Duodenal mucosa (tissue), 2 donors: Measurements from ENCODE around the gene DYNLT2.
A peak's percentile ranks its signal among the peaks of the same experiment; 100 is the strongest.

Experiments used
- H3K27ac ChIP-seq: one replicate; pipeline ENCODE4 v1.7.0; 2013; ENCODE audit warnings: low read depth, low read length
- H3K27me3 ChIP-seq, 2 donors: one replicate each; pipeline ENCODE4 v1.7.0; 2013; ENCODE audit warnings: low read length in 2 of 2, control low read depth in 1 of 2; ENCODE audit not compliant: insufficient read depth in 2 of 2, control insufficient read depth in 1 of 2
- H3K36me3 ChIP-seq, 2 donors: one replicate each; pipeline ENCODE4 v1.7.0; 2013; ENCODE audit warnings: low read length in 2 of 2, control low read depth in 1 of 2; ENCODE audit not compliant: insufficient read depth in 2 of 2, control insufficient read depth in 1 of 2
- H3K4me1 ChIP-seq, 2 donors: one replicate each; pipeline ENCODE4 v1.7.0; 2013; ENCODE audit warnings: low read length in 2 of 2, control low read depth in 1 of 2; ENCODE audit not compliant: insufficient read depth in 2 of 2, control insufficient read depth in 1 of 2
- H3K4me3 ChIP-seq, 2 donors: one replicate each; pipeline ENCODE4 v1.7.0; 2013; ENCODE audit warnings: low read length in 2 of 2, low read depth in 1 of 2
- H3K9ac ChIP-seq, 2 donors: one replicate each; pipeline ENCODE4 v1.7.0; 2013; ENCODE audit warnings: low read length in 2 of 2, low read depth in 1 of 2
- H3K9me3 ChIP-seq, 2 donors: one replicate each; pipeline ENCODE4 v1.7.0; 2013; ENCODE audit warnings: low read length in 2 of 2, control low read depth in 1 of 2; ENCODE audit not compliant: control insufficient read depth in 1 of 2

Gene DYNLT2

DNA sequence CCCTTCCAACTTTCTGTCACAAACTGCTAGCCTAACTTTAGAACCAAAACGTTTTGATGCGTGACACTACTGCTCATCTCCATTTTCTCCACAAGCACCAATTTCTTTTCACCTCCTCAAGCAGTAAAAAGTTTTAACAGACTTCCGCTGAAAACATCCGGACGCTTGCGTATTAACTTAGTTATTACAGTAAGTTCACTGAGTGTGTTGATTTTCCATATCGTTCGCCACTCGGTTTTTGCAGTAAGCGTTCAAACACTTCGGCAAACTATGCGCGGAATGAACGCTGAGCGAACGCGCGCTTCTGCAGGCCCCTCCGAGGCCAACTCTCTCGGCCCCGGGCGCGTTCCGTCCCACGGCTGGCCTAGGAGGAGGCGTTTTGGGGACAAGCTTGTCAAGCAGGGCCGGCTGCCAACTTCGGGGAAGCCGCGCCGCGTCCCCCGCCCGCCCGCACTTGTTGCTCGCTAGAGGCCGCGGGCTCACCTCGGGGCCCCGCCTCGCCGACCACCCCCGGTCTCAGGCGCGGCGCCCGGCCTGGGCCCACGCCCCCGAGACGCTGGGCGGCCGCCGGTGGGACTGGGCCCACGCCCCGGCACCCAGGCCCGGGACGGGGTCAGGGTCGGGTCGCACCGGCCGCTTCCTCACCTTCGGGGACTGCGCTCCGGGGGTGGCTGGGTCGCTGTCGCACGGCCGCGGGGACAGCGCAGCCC is 28.0 kb downstream of the DYNLT2 start:
- Histone ChIP-seq H3K4me1 (peaks cover 19 to 21% of the 10 kb centered on the region in 2 donors), H3K27ac (peak overlapping the region; percentile 82), H3K4me3 (peak overlapping the region; percentile 72 to 93), H3K27me3 (no peaks in the 10 kb centered on the region), H3K9ac (peak overlapping the region; percentile 77 to 85), H3K36me3 (no peaks in the 10 kb centered on the region), H3K9me3 (no peaks in the 10 kb centered on the region)

- Histone ChIP-seq H3K36me3 (no peaks in the 10 kb centered on the region), H3K27ac (peak overlapping the region; percentile 7), H3K27me3 (no peaks in the 10 kb centered on the region), H3K9me3 (no peaks in the 10 kb centered on the region), H3K4me3 (peak overlapping the region; percentile 72 to 93), H3K9ac (peak overlapping the region; percentile 77 to 85), H3K4me1 (peaks cover 19 to 21% of the 10 kb centered on the region in 2 donors)
These were observed 28.8 kb downstream of the DYNLT2 start for GRCh38 chr6:169722362-169723199.

DNA sequence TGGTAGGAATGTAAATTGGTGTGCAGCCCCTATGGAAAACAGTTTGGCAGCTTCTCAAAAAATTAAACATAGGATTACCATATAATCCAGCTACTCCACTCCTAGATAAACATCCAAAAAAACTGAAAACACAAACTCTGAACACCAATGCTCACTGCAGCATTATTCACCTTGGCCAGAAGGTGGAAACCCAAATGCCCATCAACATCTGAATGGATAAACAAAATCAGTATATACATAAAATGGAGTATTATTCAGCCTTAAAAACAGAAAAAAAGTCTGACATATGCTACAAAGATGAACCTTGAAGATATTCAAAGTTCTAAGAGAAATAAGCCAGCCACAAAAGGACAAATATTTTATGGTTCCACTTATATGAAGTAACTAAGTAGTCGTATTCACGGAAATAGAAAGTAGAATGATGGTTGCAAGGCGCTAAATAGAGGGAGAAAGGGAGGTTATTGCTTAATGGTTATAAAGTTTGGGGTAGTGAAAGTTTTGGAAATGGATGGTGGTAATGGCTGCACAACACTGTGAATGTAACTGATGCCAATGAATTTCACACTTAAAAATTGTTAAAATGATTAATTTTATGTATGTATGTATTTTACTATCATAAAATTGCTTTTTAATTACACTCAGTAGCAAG is 31.0 kb downstream of the DYNLT2 start:
- Histone ChIP-seq H3K36me3 (peaks cover 0 to 13% of the 10 kb centered on the region in 2 donors), H3K9ac (no peak overlapping the region), H3K27ac (no peak overlapping the region), H3K9me3 (no peaks in the 10 kb centered on the region), H3K4me1 (peaks cover 14 to 20% of the 10 kb centered on the region in 2 donors), H3K4me3 (no peak overlapping the region), H3K27me3 (no peaks in the 10 kb centered on the region)

DNA sequence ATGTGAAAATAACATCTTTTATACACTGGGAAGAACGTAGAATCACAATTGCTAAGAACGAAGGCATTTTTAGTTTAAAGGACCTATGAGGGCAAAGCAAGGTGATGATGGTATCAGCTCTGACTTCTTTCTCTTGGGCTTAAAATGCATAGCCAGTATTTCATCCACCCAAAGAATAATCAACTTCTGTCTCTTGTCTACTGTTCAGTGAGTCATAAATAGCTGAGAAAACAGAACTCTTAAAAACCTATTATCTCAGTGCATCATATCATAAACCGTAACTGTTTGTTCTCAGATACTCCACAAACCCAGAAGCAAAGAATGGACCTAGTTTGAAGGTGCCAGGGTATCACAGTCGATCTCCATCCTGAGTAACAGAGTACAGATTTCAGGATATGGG is 32.3 kb downstream of the DYNLT2 start:
- no peak overlapping the region for H3K9ac ChIP-seq
- H3K9me3 ChIP-seq, result no peaks in the 10 kb centered on the region
- H3K27ac ChIP-seq, result no peak overlapping the region
- peaks cover 0 to 25% of the 10 kb centered on the region in 2 donors for H3K36me3 ChIP-seq
- no peaks in the 10 kb centered on the region for H3K27me3 ChIP-seq
- H3K4me1 ChIP-seq, result peaks cover 10 to 15% of the 10 kb centered on the region in 2 donors
- no peak overlapping the region for H3K4me3 ChIP-seq

DNA sequence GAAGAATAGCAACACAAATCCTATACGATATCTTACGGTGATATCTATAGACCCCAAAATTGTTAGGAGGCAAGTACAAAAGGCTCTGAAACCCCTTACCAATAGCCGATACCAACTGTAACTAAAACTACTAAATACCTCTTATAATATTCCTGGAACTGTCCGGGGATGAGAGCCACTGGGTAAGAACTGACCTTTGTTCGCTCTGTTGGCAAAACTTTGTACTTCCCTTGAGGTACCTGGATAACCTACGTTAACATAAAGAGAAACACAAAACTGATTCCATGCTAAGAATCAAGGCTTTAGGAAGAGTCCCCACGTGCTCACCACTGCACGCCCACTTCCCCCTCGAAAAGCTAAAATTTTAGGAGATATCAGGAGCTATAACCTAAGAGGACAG is 36.8 kb downstream of the DYNLT2 start:
- no peak overlapping the region for H3K27ac ChIP-seq
- no peaks in the 10 kb centered on the region for H3K4me1 ChIP-seq
- no peaks in the 10 kb centered on the region for H3K9me3 ChIP-seq
- no peaks in the 10 kb centered on the region for H3K27me3 ChIP-seq
- H3K9ac ChIP-seq, result no peak overlapping the region
- peaks cover 4 to 49% of the 10 kb centered on the region in 2 donors for H3K36me3 ChIP-seq
- no peak overlapping the region for H3K4me3 ChIP-seq

- no peak overlapping the region for H3K9ac ChIP-seq
- peaks cover 5 to 53% of the 10 kb centered on the region in 2 donors for H3K36me3 ChIP-seq
- H3K27me3 ChIP-seq, result no peaks in the 10 kb centered on the region
- no peaks in the 10 kb centered on the region for H3K4me1 ChIP-seq
- no peak overlapping the region for H3K27ac ChIP-seq
- H3K9me3 ChIP-seq, result no peaks in the 10 kb centered on the region
- no peak overlapping the region for H3K4me3 ChIP-seq
These were observed 37.2 kb downstream of the DYNLT2 start for GRCh38 chr6:169714178-169714577.

DNA sequence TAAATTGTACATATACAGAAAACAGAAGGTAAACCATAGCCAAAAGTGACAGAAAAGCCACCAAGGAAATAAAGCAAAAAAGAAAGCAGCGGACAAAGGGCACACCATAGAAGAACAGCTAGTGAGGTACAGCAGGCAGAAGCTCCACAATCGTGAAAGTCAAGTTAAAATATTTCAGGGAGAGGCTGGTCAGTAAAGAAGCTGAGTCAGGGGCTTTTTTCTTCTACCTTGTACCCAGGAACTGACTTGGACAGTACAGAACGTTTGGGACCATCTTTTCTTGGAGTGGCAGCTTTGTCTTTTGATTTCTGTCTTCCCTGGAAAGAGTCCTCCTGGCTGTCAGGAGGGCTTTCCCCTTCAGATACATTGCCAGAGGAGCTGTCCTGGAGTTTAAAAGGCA is 41.4 kb downstream of the DYNLT2 start:
- Histone ChIP-seq H3K27me3 (no peaks in the 10 kb centered on the region), H3K27ac (no peak overlapping the region), H3K9ac (no peak overlapping the region), H3K36me3 (peaks cover 8 to 45% of the 10 kb centered on the region in 2 donors), H3K9me3 (no peaks in the 10 kb centered on the region), H3K4me3 (no peak overlapping the region), H3K4me1 (peaks cover 0 to 8% of the 10 kb centered on the region in 2 donors)

DNA sequence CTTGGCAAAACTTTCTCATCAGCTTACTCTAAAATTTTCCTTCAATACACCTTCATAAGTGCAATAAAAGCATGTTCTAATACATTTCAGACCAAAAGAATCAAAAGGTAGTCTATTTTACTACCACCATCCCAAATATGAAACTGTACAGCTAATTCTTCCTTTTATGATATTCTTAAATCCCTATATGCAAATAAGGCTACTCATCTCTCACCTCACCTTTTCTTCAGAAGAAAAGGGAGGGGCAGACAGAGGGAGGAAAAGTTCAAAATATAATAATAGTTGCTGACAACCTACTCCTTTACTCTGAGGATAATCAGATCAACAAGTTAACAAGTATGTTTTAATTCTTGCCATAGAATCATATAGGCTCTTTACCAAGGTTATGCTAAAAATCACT is 42.1 kb downstream of the DYNLT2 start:
- H3K4me3 ChIP-seq, result no peak overlapping the region
- H3K27me3 ChIP-seq, result no peaks in the 10 kb centered on the region
- H3K9ac ChIP-seq, result no peak overlapping the region
- peaks cover 2 to 15% of the 10 kb centered on the region in 2 donors for H3K4me1 ChIP-seq
- H3K9me3 ChIP-seq, result no peaks in the 10 kb centered on the region
- no peak overlapping the region for H3K27ac ChIP-seq
- H3K36me3 ChIP-seq, result peaks cover 8 to 40% of the 10 kb centered on the region in 2 donors

GRCh38 chr6:169707772-169708171 is 43.6 kb downstream of the DYNLT2 start:
- H3K27ac ChIP-seq, result no peak overlapping the region
- no peak overlapping the region for H3K9ac ChIP-seq
- peaks cover 16 to 30% of the 10 kb centered on the region in 2 donors for H3K4me1 ChIP-seq
- H3K4me3 ChIP-seq, result no peak overlapping the region
- no peaks in the 10 kb centered on the region for H3K27me3 ChIP-seq
- peaks cover 8 to 34% of the 10 kb centered on the region in 2 donors for H3K36me3 ChIP-seq
- no peaks in the 10 kb centered on the region for H3K9me3 ChIP-seq

DNA sequence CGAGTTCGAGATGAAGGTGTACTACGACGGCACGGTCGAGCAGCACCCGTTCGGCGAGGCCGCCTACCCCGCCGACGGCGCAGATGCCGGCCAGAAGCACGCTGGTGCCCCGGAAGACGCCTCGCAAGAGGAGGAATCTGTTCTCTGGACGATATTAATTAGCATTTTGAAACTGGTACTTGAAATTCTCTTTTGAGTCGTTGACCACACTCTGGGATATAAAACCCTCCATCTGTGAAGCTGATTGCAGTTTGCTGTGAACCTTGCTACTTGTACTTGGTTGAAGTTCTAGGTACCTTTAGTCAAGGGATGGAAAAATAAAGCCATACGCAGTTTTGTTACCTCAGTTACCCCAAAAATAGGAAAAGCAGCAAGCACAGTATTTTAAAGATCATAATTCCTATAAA is 48.5 kb downstream of the DYNLT2 start:
- peak overlapping the region; percentile 84 to 89 for H3K9ac ChIP-seq
- peak overlapping the region; percentile 90 to 97 for H3K4me3 ChIP-seq
- no peaks in the 10 kb centered on the region for H3K9me3 ChIP-seq
- no peaks in the 10 kb centered on the region for H3K27me3 ChIP-seq
- peaks cover 0 to 14% of the 10 kb centered on the region in 2 donors for H3K36me3 ChIP-seq
- H3K4me1 ChIP-seq, result peaks cover 29 to 44% of the 10 kb centered on the region in 2 donors
- H3K27ac ChIP-seq, result peak overlapping the region; percentile 97
